Upper lobe of left lung (tissue), 4 donors: ENCODE data around the gene BMP8A.

Source experiments
- EP300 ChIP-seq, 4 donors: sonication (generic); formaldehyde crosslinking; IDR thresholded peaks; one replicate each; pipeline ENCODE4 v1.5.1; 2017; ENCODE audit warnings: antibody characterized with exemption in 4 of 4, control low read depth in 2 of 4
- POLR2A ChIP-seq, 4 donors: fragments of 450-650 bp; IDR thresholded peaks; one replicate each; pipeline ENCODE4 v1.5.1; 2016 to 2017; ENCODE audit warnings: antibody characterized with exemption in 4 of 4, mild to moderate bottlenecking in 2 of 4
- POLR2AphosphoS5 ChIP-seq, 2 donors: sonication (generic); formaldehyde crosslinking; IDR thresholded peaks; one replicate each; pipeline ENCODE4 v1.5.1; 2017; ENCODE audit warnings: antibody characterized with exemption in 2 of 2
- TF ChIP-seq, protein P1 (sequence below), 6 experiments: fragments of 450-650 bp in 4 of 6; fragments of 200-600 bp in 2 of 6; sonication (generic) in 2 of 6; IDR thresholded peaks; one replicate each; pipeline ENCODE4 v1.5.1; 2016 to 2019; ENCODE audit warnings: antibody characterized with exemption in 6 of 6

DNA sequence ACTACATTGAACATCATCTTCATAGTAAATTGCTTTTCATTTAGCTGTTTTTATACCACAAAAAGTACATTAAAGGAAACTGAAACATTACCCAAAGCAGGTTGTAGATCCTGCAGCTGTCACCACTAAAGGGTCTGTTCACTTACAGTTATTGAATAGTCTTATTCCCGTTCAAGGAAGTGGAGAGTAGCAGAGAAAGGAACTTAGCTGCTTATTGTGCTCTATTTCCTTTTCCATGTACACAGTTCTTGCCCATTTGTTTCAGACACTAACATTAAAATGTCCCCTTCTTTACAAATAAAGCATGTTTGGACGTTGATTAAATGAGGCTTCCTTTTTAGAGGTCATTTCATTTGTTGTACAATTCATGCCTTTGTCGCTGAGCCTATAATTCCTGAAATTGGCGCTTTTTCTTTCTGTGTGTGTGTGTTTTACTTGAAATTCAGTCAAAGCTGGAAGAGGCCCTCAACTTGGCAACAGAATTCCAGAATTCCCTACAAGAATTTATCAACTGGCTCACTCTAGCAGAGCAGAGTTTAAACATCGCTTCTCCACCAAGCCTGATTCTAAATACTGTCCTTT is 44.4 kb upstream of the BMP8A start:
- TF ChIP-seq POLR2A (IDR thresholded peaks at IDR 0.05) (no peak), POLR2AphosphoS5 (IDR thresholded peaks at IDR 0.05) (no peak), EP300 (IDR thresholded peaks at IDR 0.05) (no peak)
- TF ChIP-seq, protein P1, sequence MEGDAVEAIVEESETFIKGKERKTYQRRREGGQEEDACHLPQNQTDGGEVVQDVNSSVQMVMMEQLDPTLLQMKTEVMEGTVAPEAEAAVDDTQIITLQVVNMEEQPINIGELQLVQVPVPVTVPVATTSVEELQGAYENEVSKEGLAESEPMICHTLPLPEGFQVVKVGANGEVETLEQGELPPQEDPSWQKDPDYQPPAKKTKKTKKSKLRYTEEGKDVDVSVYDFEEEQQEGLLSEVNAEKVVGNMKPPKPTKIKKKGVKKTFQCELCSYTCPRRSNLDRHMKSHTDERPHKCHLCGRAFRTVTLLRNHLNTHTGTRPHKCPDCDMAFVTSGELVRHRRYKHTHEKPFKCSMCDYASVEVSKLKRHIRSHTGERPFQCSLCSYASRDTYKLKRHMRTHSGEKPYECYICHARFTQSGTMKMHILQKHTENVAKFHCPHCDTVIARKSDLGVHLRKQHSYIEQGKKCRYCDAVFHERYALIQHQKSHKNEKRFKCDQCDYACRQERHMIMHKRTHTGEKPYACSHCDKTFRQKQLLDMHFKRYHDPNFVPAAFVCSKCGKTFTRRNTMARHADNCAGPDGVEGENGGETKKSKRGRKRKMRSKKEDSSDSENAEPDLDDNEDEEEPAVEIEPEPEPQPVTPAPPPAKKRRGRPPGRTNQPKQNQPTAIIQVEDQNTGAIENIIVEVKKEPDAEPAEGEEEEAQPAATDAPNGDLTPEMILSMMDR (IDR thresholded peaks at IDR 0.05): no peak
